Activated naive CD8-positive, alpha-beta T cell treated with anti-CD3 and anti-CD28 coated beads for 36 hours (primary cell): ENCODE data around the gene METTL21C. TPM values are rescaled to one million over a fixed set of nuclear protein-coding genes. Genes with fewer than 3 reads are reported as not detected.

Experiments
- DNase-seq: peaks from one replicate; pipeline ENCODE4 v3.0.0; 2021
- H3K27ac Mint-ChIP-seq: one replicate; pipeline ENCODE4 v1.8.0; 2022; ENCODE audit warnings: mild to moderate bottlenecking, moderate library complexity, mixed read lengths
- H3K27me3 Mint-ChIP-seq: one replicate; pipeline ENCODE4 v1.8.0; 2022; ENCODE audit warnings: mild to moderate bottlenecking, mixed read lengths
- H3K36me3 Mint-ChIP-seq: one replicate; pipeline ENCODE4 v1.8.0; 2021; ENCODE audit warnings: mild to moderate bottlenecking, mixed read lengths
- H3K4me1 Mint-ChIP-seq: one replicate; pipeline ENCODE4 v1.8.0; 2021; ENCODE audit warnings: mixed read lengths
- H3K4me3 Mint-ChIP-seq: one replicate; pipeline ENCODE4 v1.8.0; 2022; ENCODE audit warnings: mild to moderate bottlenecking, moderate library complexity, mixed read lengths
- H3K9me3 Mint-ChIP-seq: one replicate; pipeline ENCODE4 v1.8.0; 2022; ENCODE audit warnings: mixed read lengths
- total RNA-seq, 2 experiments: library from RNA; stranded (reverse); gene quantifications; one replicate each; pipeline ENCODE4 v1.2.3, GENCODE V29; 2021

The METTL21C gene
- total RNA-seq, 2 experiments from 2014 or later: not detected

DNA sequence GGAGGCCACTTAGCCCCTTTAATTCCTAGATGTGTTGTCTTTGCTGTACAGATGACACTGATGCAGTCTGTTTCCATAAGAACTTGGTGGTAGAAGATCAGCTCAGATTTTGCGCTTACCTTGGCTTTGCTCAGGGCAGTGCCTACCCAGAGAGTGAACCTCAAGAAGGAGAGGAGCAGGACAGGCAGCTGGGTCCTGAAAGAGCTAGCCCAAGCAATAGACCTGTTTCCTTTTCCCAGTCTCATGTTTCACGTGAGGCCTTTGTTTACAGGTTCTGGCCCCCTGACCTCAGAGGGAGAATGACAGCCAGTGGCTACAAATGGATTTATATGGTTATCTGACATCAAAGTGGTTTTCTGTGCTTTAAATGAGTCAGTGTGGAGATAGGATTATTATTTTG lies 40.1 kb downstream of the METTL21C start:
- Mint-ChIP-seq H3K4me3 (no peak overlapping the region), H3K9me3 (peaks cover 4% of the 10 kb centered on the region), H3K4me1 (peaks cover 4% of the 10 kb centered on the region), H3K36me3 (peaks cover 22% of the 10 kb centered on the region), H3K27me3 (no peaks in the 10 kb centered on the region), H3K27ac (no peak overlapping the region)
- no peak for DNase-seq

- peaks cover 4% of the 10 kb centered on the region for H3K36me3 Mint-ChIP-seq
These were observed 43.0 kb downstream of the METTL21C start for GRCh38 chr13:102651892-102652291.

GRCh38 chr13:102651392-102651791 lies 43.5 kb downstream of the METTL21C start:
- DNase-seq: no peak
- Mint-ChIP-seq H3K27ac (no peak overlapping the region), H3K36me3 (peaks cover 4% of the 10 kb centered on the region), H3K9me3 (no peaks in the 10 kb centered on the region), H3K4me1 (peaks cover 7% of the 10 kb centered on the region), H3K4me3 (no peak overlapping the region), H3K27me3 (no peaks in the 10 kb centered on the region)

More at GRCh38 chr13:102651892-102652291, 43.0 kb downstream of the METTL21C start:
- Mint-ChIP-seq H3K4me1 (peaks cover 7% of the 10 kb centered on the region), H3K9me3 (no peaks in the 10 kb centered on the region), H3K27me3 (no peaks in the 10 kb centered on the region), H3K27ac (no peak overlapping the region), H3K4me3 (no peak overlapping the region)
- no peak for DNase-seq

DNA sequence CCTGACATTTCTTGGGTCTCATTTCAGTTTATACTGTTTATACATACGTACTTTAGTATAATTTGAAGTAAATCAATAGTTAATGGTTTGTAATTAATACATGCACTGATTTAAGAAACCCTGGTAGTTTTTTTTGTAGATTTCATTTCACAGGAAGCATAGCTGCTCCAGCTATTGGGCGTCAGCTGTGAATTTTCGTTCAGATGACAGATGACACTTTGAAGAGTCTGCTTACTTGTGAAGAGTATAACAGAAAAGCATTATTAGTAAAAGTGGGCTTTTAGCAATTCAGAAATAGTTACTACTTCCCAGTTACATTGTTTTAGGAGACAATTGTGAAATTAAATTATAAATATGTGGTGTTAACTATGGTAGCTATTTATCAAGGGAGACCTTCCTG lies 44.4 kb downstream of the METTL21C start:
- Mint-ChIP-seq H3K27me3 (no peaks in the 10 kb centered on the region), H3K9me3 (no peaks in the 10 kb centered on the region), H3K4me1 (peaks cover 7% of the 10 kb centered on the region), H3K27ac (no peak overlapping the region), H3K36me3 (peaks cover 4% of the 10 kb centered on the region), H3K4me3 (no peak overlapping the region)
- no peak for DNase-seq

GRCh38 chr13:102648046-102648445 lies 46.8 kb downstream of the METTL21C start:
- no peak overlapping the region for H3K4me3 Mint-ChIP-seq
- no peaks in the 10 kb centered on the region for H3K27me3 Mint-ChIP-seq
- peaks cover 14% of the 10 kb centered on the region for H3K4me1 Mint-ChIP-seq
- peak overlapping the region; percentile 11 for H3K27ac Mint-ChIP-seq
- DNase-seq: no peak
- peaks cover 7% of the 10 kb centered on the region for H3K36me3 Mint-ChIP-seq
- no peaks in the 10 kb centered on the region for H3K9me3 Mint-ChIP-seq

DNA sequence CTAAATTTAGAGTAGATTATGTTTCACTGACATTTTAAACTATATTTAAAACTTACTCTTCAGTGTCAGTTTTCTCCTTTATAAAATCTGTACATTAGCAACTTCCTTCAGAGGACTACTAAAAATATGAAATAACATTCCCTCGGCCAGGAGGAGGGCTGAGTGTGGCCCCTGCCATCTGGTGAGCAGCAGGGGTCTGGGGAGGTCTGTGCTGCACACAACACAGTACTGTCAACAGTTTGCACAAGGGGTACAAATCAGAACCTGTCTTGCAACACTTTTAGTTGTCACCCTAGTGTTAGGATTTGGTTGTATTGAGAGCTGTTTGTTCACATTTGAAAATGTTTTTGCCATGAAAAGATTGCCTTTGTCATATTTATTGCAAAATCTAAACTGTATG lies 49.1 kb downstream of the METTL21C start:
- no peaks in the 10 kb centered on the region for H3K9me3 Mint-ChIP-seq
- H3K27me3 Mint-ChIP-seq: no peaks in the 10 kb centered on the region
- peaks cover 7% of the 10 kb centered on the region for H3K36me3 Mint-ChIP-seq
- peaks cover 15% of the 10 kb centered on the region for H3K4me1 Mint-ChIP-seq
- H3K4me3 Mint-ChIP-seq: no peak overlapping the region
- no peak for DNase-seq
- H3K27ac Mint-ChIP-seq: peak overlapping the region; percentile 14

- Mint-ChIP-seq H3K4me3 (no peak overlapping the region), H3K27ac (peak overlapping the region; percentile 65), H3K36me3 (peaks cover 11% of the 10 kb centered on the region), H3K4me1 (peaks cover 11% of the 10 kb centered on the region), H3K27me3 (no peaks in the 10 kb centered on the region), H3K9me3 (no peaks in the 10 kb centered on the region)
- DNase-seq: no peak
These were observed 51.2 kb downstream of the METTL21C start for GRCh38 chr13:102643656-102644055.

- H3K4me1 Mint-ChIP-seq: peaks cover 11% of the 10 kb centered on the region
- DNase-seq: no peak
- H3K36me3 Mint-ChIP-seq: peaks cover 14% of the 10 kb centered on the region
- H3K9me3 Mint-ChIP-seq: no peaks in the 10 kb centered on the region
- H3K27me3 Mint-ChIP-seq: no peaks in the 10 kb centered on the region
- no peak overlapping the region for H3K27ac Mint-ChIP-seq
- H3K4me3 Mint-ChIP-seq: no peak overlapping the region
These were observed 52.4 kb downstream of the METTL21C start for GRCh38 chr13:102642475-102642874.

GRCh38 chr13:102642029-102642428 lies 52.8 kb downstream of the METTL21C start:
- Mint-ChIP-seq H3K27ac (no peak overlapping the region), H3K9me3 (no peaks in the 10 kb centered on the region), H3K36me3 (peaks cover 14% of the 10 kb centered on the region), H3K4me3 (no peak overlapping the region), H3K4me1 (peaks cover 11% of the 10 kb centered on the region), H3K27me3 (no peaks in the 10 kb centered on the region)
- no peak for DNase-seq

DNA sequence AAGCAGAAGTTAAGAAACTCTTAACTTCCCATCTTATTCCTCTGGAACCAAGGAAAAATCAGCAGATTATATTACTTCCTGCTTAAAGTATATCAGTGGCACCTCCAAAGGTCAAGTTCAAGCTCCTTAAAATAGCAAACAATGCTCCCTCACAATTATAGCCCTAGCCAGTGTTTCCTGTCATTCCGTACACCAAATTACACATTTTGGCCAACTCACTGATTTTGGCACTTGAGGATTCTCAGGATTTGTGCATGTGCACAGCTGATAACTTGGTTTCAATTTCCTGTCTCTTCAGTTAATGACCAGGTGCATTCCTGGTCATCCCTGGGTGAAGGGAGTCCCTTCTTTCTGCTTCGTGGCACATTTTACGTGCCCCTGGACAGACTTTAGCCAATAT lies 56.1 kb downstream of the METTL21C start:
- H3K4me1 Mint-ChIP-seq: peaks cover 10% of the 10 kb centered on the region
- H3K4me3 Mint-ChIP-seq: no peak overlapping the region
- no peaks in the 10 kb centered on the region for H3K27me3 Mint-ChIP-seq
- H3K9me3 Mint-ChIP-seq: no peaks in the 10 kb centered on the region
- peaks cover 24% of the 10 kb centered on the region for H3K36me3 Mint-ChIP-seq
- no peak for DNase-seq
- no peak overlapping the region for H3K27ac Mint-ChIP-seq

Other genes with a start within 250 kb of the METTL21C start
- 10 to 100 TPM; 78.4 to 84.0 TPM for gene TPP2, start 98.1 kb downstream of the METTL21C start, total RNA-seq
- 10 to 100 TPM; 42.3 to 44.8 TPM for gene TEX30, start 78.7 kb upstream of the METTL21C start, total RNA-seq
- 1 to 10 TPM; 7.2 to 8.1 TPM for gene POGLUT2, start 103.9 kb upstream of the METTL21C start, total RNA-seq
- 10 to 100 TPM; 12.9 to 13.5 TPM for gene BIVM, start 104.1 kb upstream of the METTL21C start, total RNA-seq
- 10 to 100 TPM; 67.4 to 67.5 TPM for gene ERCC5, start 151.0 kb upstream of the METTL21C start, total RNA-seq